Right lung (tissue), 5 donors: Measurements from ENCODE around the gene MRPL28. TPM values are rescaled to one million over a fixed set of nuclear protein-coding genes. Genes with fewer than 3 reads are reported as not detected.

ENCODE experiments used
- DNase-seq, 2 donors: peaks; one replicate each; pipeline ENCODE4 v3.0.0-alpha.2; 2013
- polyA plus RNA-seq, 5 donors: library from polyadenylated mRNA; unstranded; fragments of 120-200 nt; gene quantifications; one replicate each; pipeline versions ENCODE4 v1.2.1 to v1.2.3, GENCODE V29; 2013; ENCODE audit warnings: inconsistent platforms in 1 of 5, low replicate concordance in 1 of 5; ENCODE audit not compliant: insufficient read length in 5 of 5, insufficient read depth in 1 of 5

Gene MRPL28
- polyA plus RNA-seq, 5 donors: 44.1 to 67.7 (median 48.7) TPM

DNA sequence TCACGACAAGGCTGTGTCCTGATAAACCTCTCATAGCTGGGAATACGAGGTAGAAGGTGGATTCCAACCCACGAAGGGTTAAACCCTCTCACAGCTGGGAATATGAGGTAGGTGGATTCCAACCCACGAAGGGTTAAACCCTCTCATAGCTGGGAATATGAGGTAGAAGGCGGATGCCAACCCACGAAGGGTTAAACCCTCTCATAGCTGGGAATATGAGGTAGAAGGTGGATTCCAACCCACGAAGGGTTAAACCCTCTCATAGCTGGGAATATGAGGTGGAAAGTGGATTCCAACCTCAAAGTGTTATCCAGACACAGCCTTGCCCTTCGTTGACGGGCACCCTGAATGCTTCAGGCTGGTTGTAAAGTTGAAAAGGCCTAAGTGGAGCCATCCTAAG is 48.8 kb downstream of the MRPL28 start:
- no peak for DNase-seq

DNA sequence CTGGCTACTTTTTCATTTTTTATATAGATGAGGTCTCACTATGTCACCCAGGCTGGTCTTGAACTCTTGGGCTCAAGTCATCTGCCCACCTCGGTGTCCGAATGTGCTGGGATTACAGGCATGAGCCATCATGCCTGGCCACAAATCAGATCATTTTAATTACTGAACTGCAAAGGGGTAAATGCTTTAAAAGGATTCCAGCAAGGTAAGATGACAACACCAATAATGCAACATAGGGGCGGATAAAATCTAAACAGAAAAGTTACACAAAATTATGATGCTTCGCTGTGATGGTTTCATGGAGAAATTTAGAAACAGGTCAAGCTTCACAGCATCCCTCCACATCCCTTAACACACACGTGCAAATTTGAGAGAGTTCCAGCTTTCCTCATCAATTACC is 50.1 kb downstream of the MRPL28 start:
- no peak for DNase-seq

DNA sequence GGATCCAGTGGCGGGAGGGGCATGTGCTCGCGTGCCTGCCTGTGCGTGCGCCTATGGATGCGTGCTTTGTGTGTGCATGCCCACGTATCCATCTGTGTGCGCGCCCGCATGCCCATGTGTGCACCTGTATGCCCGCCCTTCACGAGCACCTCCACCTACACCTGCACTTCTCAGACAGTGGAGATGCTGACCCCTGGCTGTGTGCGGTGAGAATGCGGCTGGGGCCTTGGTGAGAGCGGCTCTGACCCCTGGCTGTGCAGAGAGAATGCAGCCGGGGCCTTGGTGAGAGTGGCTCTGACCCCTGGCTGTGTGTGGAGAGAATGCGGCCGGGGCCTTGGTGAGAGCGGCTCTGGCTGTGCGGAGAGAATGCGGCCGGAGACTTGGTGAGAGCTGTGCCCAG is 51.7 kb downstream of the MRPL28 start:
- no peak for DNase-seq

DNA sequence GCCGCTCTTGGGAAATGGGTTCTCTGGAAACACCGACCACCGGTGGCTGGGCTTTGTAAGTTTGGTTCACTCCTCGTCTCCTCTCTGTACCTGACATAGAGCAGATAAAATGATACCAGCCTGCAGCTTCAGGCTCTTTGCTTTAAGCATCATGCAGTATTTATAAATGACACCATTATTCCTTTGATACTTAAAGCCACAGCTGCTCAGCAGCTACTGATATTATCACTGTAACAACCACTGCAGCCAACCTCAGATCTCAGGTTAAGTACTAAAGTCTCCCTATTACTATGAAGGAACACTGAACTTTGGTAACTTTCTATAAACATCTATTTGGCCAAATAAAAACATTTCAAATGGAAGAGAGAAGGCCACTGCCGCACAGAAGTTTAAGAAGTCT is 52.8 kb downstream of the MRPL28 start:
- no peak for DNase-seq

Other genes starting within 250 kb of the MRPL28 start
- 10 to 100 TPM; 26.8 to 37.3 (median 30.2) TPM for gene NPRL3, start 231.9 kb downstream of the MRPL28 start, polyA plus RNA-seq
- gene HBZ, start 217.9 kb downstream of the MRPL28 start, polyA plus RNA-seq: 1 to 10 TPM in 4 of 5 donors, under 1 TPM in 1; 0.69 to 6.9 (median 4.8) TPM
- 10 to 100 TPM in 2 of 5 donors, 1 to 10 TPM in 3; 2.4 to 19.6 (median 7.0) TPM for gene HBM, start 204.6 kb downstream of the MRPL28 start, polyA plus RNA-seq
- 1,000 to 10,000 TPM; 1,399 to 4,244 (median 2,803) TPM for gene HBA2, start 197.7 kb downstream of the MRPL28 start, polyA plus RNA-seq
- gene HBA1, start 193.9 kb downstream of the MRPL28 start, polyA plus RNA-seq: 1,000 to 10,000 TPM in 4 of 5 donors, 100 to 1,000 TPM in 1; 605 to 2,429 (median 1,859) TPM
- 1 to 10 TPM in 3 of 5 donors, under 1 TPM in 2; 0.36 to 1.9 (median 1.1) TPM for gene HBQ1, start 190.1 kb downstream of the MRPL28 start, polyA plus RNA-seq
- 100 to 1,000 TPM; 121 to 164 (median 135) TPM for gene LUC7L, start 141.1 kb downstream of the MRPL28 start, polyA plus RNA-seq
- 10 to 100 TPM; 43.7 to 60.7 (median 49.0) TPM for gene FAM234A, start 135.7 kb downstream of the MRPL28 start, polyA plus RNA-seq
- 1 to 10 TPM; 2.0 to 5.4 (median 4.8) TPM for gene RGS11, start 94.6 kb downstream of the MRPL28 start, polyA plus RNA-seq
- 1 to 10 TPM in 2 of 5 donors, under 1 TPM in 3; 0.33 to 2.4 (median 0.69) TPM for gene ARHGDIG, start 89.9 kb downstream of the MRPL28 start, polyA plus RNA-seq
- gene PDIA2, start 87.4 kb downstream of the MRPL28 start, polyA plus RNA-seq: under 1 TPM; 0.25 to 0.99 (median 0.49) TPM
- 10 to 100 TPM; 12.0 to 23.1 (median 17.7) TPM for gene AXIN1, start 17.8 kb downstream of the MRPL28 start, polyA plus RNA-seq
- gene PGAP6, start 11.4 kb upstream of the MRPL28 start, polyA plus RNA-seq: 10 to 100 TPM; 32.5 to 52.5 (median 37.7) TPM
- 100 to 1,000 TPM; 155 to 247 (median 168) TPM for gene NME4, start 26.7 kb upstream of the MRPL28 start, polyA plus RNA-seq
- 10 to 100 TPM in 3 of 5 donors, 1 to 10 TPM in 2; 7.9 to 27.0 (median 14.4) TPM for gene DECR2, start 31.3 kb upstream of the MRPL28 start, polyA plus RNA-seq
- gene RAB11FIP3, start 55.1 kb upstream of the MRPL28 start, polyA plus RNA-seq: 10 to 100 TPM; 42.7 to 56.7 (median 51.9) TPM
- 10 to 100 TPM; 13.0 to 39.5 (median 20.8) TPM for gene CAPN15, start 157.2 kb upstream of the MRPL28 start, polyA plus RNA-seq
- under 1 TPM in 1 of 5 donors, not detected in 4; 0.07 TPM for gene PRR35, start 189.9 kb upstream of the MRPL28 start, polyA plus RNA-seq
- gene NHLRC4, start 196.5 kb upstream of the MRPL28 start, polyA plus RNA-seq: 1 to 10 TPM; 1.5 to 4.9 (median 2.9) TPM
- gene PIGQ, start 199.4 kb upstream of the MRPL28 start, polyA plus RNA-seq: 10 to 100 TPM; 28.8 to 48.1 (median 35.6) TPM
- gene RAB40C, start 219.5 kb upstream of the MRPL28 start, polyA plus RNA-seq: 10 to 100 TPM; 15.3 to 33.7 (median 22.9) TPM